CD4-positive, alpha-beta T cell treated with Interleukin-15 for 1 hour (primary cell): Measurements from ENCODE around the gene LANCL2.
"Not testable (repeated sequence)": the region's sequence is repeated elsewhere in the genome, so short reads cannot be mapped to it uniquely, and the experiment has no call there.

ENCODE experiments used
- DNase-seq: peaks from one replicate; pipeline ENCODE4 v3.0.0-alpha.2; 2020

LANCL2 gene

GRCh38 chr7:55363386-55364170, 1.6 kb upstream of the LANCL2 start:
- no peak for DNase-seq

GRCh38 chr7:55365675-55366460, 731 bp downstream of the LANCL2 start:
- peak; percentile 96 for DNase-seq

- DNase-seq = no peak
Measured at GRCh38 chr7:55366461-55367070, 1.4 kb downstream of the LANCL2 start.

- no peak for DNase-seq
Measured at GRCh38 chr7:55367283-55367840, 2.2 kb downstream of the LANCL2 start.

- DNase-seq = no peak
Measured at GRCh38 chr7:55369427-55370400, 4.6 kb downstream of the LANCL2 start.

GRCh38 chr7:55374213-55374612, 9.1 kb downstream of the LANCL2 start:
- no peak for DNase-seq

GRCh38 chr7:55375237-55375636, 10.1 kb downstream of the LANCL2 start:
- DNase-seq = no peak

GRCh38 chr7:55377162-55377817, 12.2 kb downstream of the LANCL2 start:
- DNase-seq = no peak

- DNase-seq = no peak
Measured at GRCh38 chr7:55379285-55379684, 14.1 kb downstream of the LANCL2 start.

GRCh38 chr7:55381189-55381588, 16.1 kb downstream of the LANCL2 start:
- DNase-seq = no peak

- no peak for DNase-seq
Measured at GRCh38 chr7:55381696-55382095, 16.6 kb downstream of the LANCL2 start.

GRCh38 chr7:55382251-55382650, 17.1 kb downstream of the LANCL2 start:
- DNase-seq = no peak

- no peak for DNase-seq
Measured at GRCh38 chr7:55386541-55386940, 21.4 kb downstream of the LANCL2 start.

GRCh38 chr7:55387062-55387965, 22.2 kb downstream of the LANCL2 start:
- DNase-seq = no peak

GRCh38 chr7:55396233-55396785, 31.2 kb downstream of the LANCL2 start:
- DNase-seq = no peak

- DNase-seq = no peak
Measured at GRCh38 chr7:55397617-55398016, 32.5 kb downstream of the LANCL2 start.

GRCh38 chr7:55400191-55400590, 35.1 kb downstream of the LANCL2 start:
- no peak for DNase-seq

- DNase-seq = not testable (repeated sequence)
Measured at GRCh38 chr7:55402506-55402905, 37.4 kb downstream of the LANCL2 start.

- no peak for DNase-seq
Measured at GRCh38 chr7:55405856-55406541, 40.9 kb downstream of the LANCL2 start.
